OCI-LY7 (cell line): ENCODE data around the gene TFAP2C. TPM values are rescaled to one million over a fixed set of nuclear protein-coding genes. Genes with fewer than 3 reads are reported as not detected.

ENCODE experiments used
- BruUV-seq: library from RNA; stranded (reverse); fragments of 400-500 nt; replicated peaks from 2 replicates; lab custom pipeline; 2021; lab: Mats Ljungman, UMichigan
- CTCF ChIA-PET: fragments of 300-600 bp; sonication (Branson Sonifier 250); formaldehyde crosslinking; loops from one replicate; lab custom pipeline; 2022; ENCODE audit warnings: antibody characterized with exemption; ENCODE audit not compliant: unreplicated experiment; lab: Charles Lee
- POLR2A ChIA-PET: fragments of 300-600 bp; sonication (Branson Sonifier 250); formaldehyde crosslinking; loops from one replicate; lab custom pipeline; 2022; ENCODE audit warnings: antibody characterized with exemption; lab: Charles Lee
- DNase-seq: peaks from one replicate; pipeline ENCODE4 v3.0.0-alpha.2; 2015; ENCODE audit warnings: low spot score
- H2AFZ ChIP-seq: fragments of 200-600 bp; sonication (generic), shearing (Covaris generic); 2 replicates; pipeline ENCODE4 v1.6.1; 2014; ENCODE audit warnings: mild to moderate bottlenecking, antibody characterized with exemption, low read length, moderate library complexity
- H3K27ac ChIP-seq: fragments of 200-600 bp; sonication (generic); 2 replicates; pipeline ENCODE4 v1.5.1; 2014; ENCODE audit warnings: mixed run types, low read depth, mild to moderate bottlenecking, moderate library complexity, low read length, inconsistent platforms; ENCODE audit not compliant: poor library complexity, severe bottlenecking
- H3K36me3 ChIP-seq: fragments of 200-600 bp; sonication (generic); 2 replicates; pipeline ENCODE4 v1.6.1; 2014; ENCODE audit warnings: mild to moderate bottlenecking, antibody characterized with exemption, low read length, moderate library complexity, mixed read lengths; ENCODE audit not compliant: insufficient read depth
- H3K4me1 ChIP-seq: fragments of 200-600 bp; sonication (generic); 2 replicates; pipeline ENCODE4 v1.5.1; 2014; ENCODE audit warnings: mild to moderate bottlenecking, low read length; ENCODE audit not compliant: insufficient read depth, poor library complexity, severe bottlenecking
- H3K4me2 ChIP-seq: fragments of 200-600 bp; sonication (generic); 2 replicates; pipeline ENCODE4 v1.6.1; 2014; ENCODE audit warnings: mild to moderate bottlenecking, low read length
- H3K4me3 ChIP-seq: fragments of 200-600 bp; sonication (generic); 2 replicates; pipeline ENCODE4 v1.5.1; 2014; ENCODE audit warnings: mild to moderate bottlenecking, low read depth, low read length; ENCODE audit not compliant: poor library complexity, severe bottlenecking
- H3K79me2 ChIP-seq: fragments of 200-600 bp; sonication (generic); 2 replicates; pipeline ENCODE4 v1.6.1; 2016; ENCODE audit warnings: low read depth, mild to moderate bottlenecking, low read length, moderate library complexity, mixed read lengths; ENCODE audit not compliant: insufficient read depth
- H3K9me2 ChIP-seq: fragments of 200-600 bp; sonication (generic); 2 replicates; pipeline ENCODE4 v1.6.1; 2016; ENCODE audit warnings: mild to moderate bottlenecking, low read length, mixed read lengths; ENCODE audit not compliant: insufficient read depth
- H3K9me3 ChIP-seq: fragments of 200-600 bp; sonication (generic); 2 replicates; pipeline ENCODE4 v1.6.1; 2014; ENCODE audit warnings: mild to moderate bottlenecking, mixed run types, low read length, mixed read lengths
- H4K20me1 ChIP-seq: fragments of 200-600 bp; sonication (generic); 2 replicates; pipeline ENCODE4 v1.6.1; 2014; ENCODE audit warnings: mild to moderate bottlenecking, antibody characterized with exemption, low read length, moderate library complexity, mixed read lengths; ENCODE audit not compliant: insufficient read depth
- CTCF ChIP-seq: fragments of 200-600 bp; sonication (generic); conservative IDR thresholded peaks from 2 replicates; pipeline ENCODE4 v1.5.1; 2014; ENCODE audit warnings: mild to moderate bottlenecking, antibody characterized with exemption, low read length, moderate library complexity, mixed read lengths
- EZH2phosphoT487 ChIP-seq: fragments of 200-600 bp; sonication (generic); IDR thresholded peaks from 2 replicates; pipeline ENCODE4 v1.6.1; 2018; ENCODE audit warnings: low read depth, borderline replicate concordance, mild to moderate bottlenecking, mixed run types, antibody characterized with exemption, low read length, moderate library complexity, mixed read lengths
- intact Hi-C: fragments of 100-400 bp; cut with micrococcal nuclease; formaldehyde crosslinking; loops from one replicate; pipeline ENCODE4 v1.10.0; 2022; ENCODE audit not compliant: unreplicated experiment
- total RNA-seq, 2 experiments: library from RNA; depleted of rRNA in 1 of 2; stranded (reverse); fragments of >200 nt in 1 of 2; shearing (Covaris generic) in 1 of 2; gene quantifications; 2 replicates each; pipeline ENCODE4 v1.2.3, GENCODE V29; 2014 to 2022

Gene TFAP2C
- total RNA-seq, 2 experiments from 2014 or later: not detected

DNA sequence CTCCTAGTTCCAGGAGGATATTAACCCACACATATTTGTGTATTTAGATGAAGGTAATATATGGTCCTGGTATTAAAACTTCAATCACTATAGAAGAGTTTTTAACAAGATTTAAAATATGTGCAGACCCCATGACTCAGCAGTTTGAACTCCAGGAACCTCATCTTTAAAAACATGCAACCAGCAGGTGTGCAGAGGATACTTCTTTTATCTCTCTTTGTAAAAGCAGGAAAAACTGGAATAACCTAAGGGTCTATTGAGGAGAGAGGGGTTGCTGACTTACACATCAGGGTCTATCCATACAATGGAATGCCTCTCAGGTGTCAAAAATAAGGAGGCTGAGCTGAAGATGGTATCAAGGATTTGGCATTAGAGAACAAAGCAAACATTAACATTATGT is 36.9 kb upstream of the TFAP2C start:
- no peak for DNase-seq
- H3K4me3 ChIP-seq: no peak overlapping the region
- POLR2A ChIA-PET: no interaction called here
- H3K4me1 ChIP-seq: no peaks in the 10 kb centered on the region
- no peaks in the 10 kb centered on the region for H3K79me2 ChIP-seq
- no peak overlapping the region for H3K4me2 ChIP-seq
- H3K9me2 ChIP-seq: no peaks in the 10 kb centered on the region
- TF ChIP-seq CTCF (no peak), EZH2phosphoT487 (no peak)
- no peak overlapping the region for H3K27ac ChIP-seq
- H3K36me3 ChIP-seq: no peaks in the 10 kb centered on the region
- H4K20me1 ChIP-seq: no peaks in the 10 kb centered on the region
- CTCF ChIA-PET: no interaction called here
- no TSS peak for BruUV-seq
- intact Hi-C loops: no loop called here
- H2AFZ ChIP-seq: no peak overlapping the region
- no peaks in the 10 kb centered on the region for H3K9me3 ChIP-seq

DNA sequence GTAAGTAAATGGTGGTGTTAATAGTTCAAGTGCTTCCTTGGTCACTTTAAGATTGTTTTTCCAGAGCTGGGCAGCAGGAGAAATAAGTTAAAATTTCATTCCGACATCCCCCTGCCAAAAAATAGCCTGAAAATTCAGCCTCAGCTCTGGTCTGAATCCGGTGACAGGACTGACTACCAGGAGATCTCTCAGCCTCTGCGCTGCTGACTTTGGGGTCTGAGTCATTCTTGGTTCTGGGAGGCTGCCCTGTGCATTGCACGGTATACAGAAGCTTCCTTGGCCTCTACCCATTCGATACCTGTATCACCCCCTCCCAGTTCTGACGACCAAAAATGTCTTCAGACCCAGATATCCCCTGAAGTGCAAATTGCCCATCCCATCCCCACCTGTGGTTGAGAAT is 36.3 kb upstream of the TFAP2C start:
- H2AFZ ChIP-seq: no peak overlapping the region
- no peak for DNase-seq
- H3K9me3 ChIP-seq: no peaks in the 10 kb centered on the region
- POLR2A ChIA-PET: no interaction called here
- no peaks in the 10 kb centered on the region for H4K20me1 ChIP-seq
- TF ChIP-seq CTCF (no peak), EZH2phosphoT487 (no peak)
- CTCF ChIA-PET: no interaction called here
- no peaks in the 10 kb centered on the region for H3K9me2 ChIP-seq
- intact Hi-C loops: no loop called here
- H3K27ac ChIP-seq: no peak overlapping the region
- no peaks in the 10 kb centered on the region for H3K4me1 ChIP-seq
- H3K36me3 ChIP-seq: no peaks in the 10 kb centered on the region
- H3K4me2 ChIP-seq: no peak overlapping the region
- no TSS peak for BruUV-seq
- no peak overlapping the region for H3K4me3 ChIP-seq
- no peaks in the 10 kb centered on the region for H3K79me2 ChIP-seq

GRCh38 chr20:56595746-56596475 is 33.2 kb upstream of the TFAP2C start:
- H3K36me3 ChIP-seq: no peaks in the 10 kb centered on the region
- TF ChIP-seq EZH2phosphoT487 (no peak), CTCF (no peak)
- no peak overlapping the region for H3K27ac ChIP-seq
- no peaks in the 10 kb centered on the region for H4K20me1 ChIP-seq
- no peak overlapping the region for H2AFZ ChIP-seq
- no peaks in the 10 kb centered on the region for H3K9me2 ChIP-seq
- H3K4me3 ChIP-seq: no peak overlapping the region
- no peak overlapping the region for H3K4me2 ChIP-seq
- POLR2A ChIA-PET: no interaction called here
- CTCF ChIA-PET: no interaction called here
- H3K79me2 ChIP-seq: no peaks in the 10 kb centered on the region
- no peaks in the 10 kb centered on the region for H3K9me3 ChIP-seq
- no peak for DNase-seq
- intact Hi-C loops: no loop called here
- no TSS peak for BruUV-seq
- no peaks in the 10 kb centered on the region for H3K4me1 ChIP-seq
